Esophagus muscularis mucosa (tissue), 4 donors: Measurements from ENCODE around the gene CCL8. TPM values are rescaled to one million over a fixed set of nuclear protein-coding genes. Genes with fewer than 3 reads are reported as not detected.

Experiments used
- DNase-seq: peaks from one replicate; pipeline ENCODE4 v3.0.0-alpha.2; 2017; ENCODE audit errors: extremely low spot score
- H3K27ac ChIP-seq, 4 donors: fragments of 200-600 bp; sonication (generic); replicated peaks in 1 of 4; 1 replicate in 3 of 4; 2 replicates in 1 of 4; pipeline ENCODE4 v1.5.1; 2016 to 2019; ENCODE audit warnings: mild to moderate bottlenecking in 1 of 4
- H3K27me3 ChIP-seq, 4 donors: fragments of 200-600 bp; sonication (generic); one replicate each; pipeline versions ENCODE4 v1.5.1 to v1.6.0; 2016 to 2019
- H3K36me3 ChIP-seq, 4 donors: fragments of 200-600 bp; sonication (generic); one replicate each; pipeline ENCODE4 v1.5.1; 2016 to 2019
- H3K4me1 ChIP-seq, 4 donors: fragments of 200-600 bp; sonication (generic); one replicate each; pipeline ENCODE4 v1.5.1; 2016 to 2019
- H3K4me3 ChIP-seq, 4 donors: fragments of 200-600 bp; sonication (generic); 1 replicate in 2 of 4; 2 replicates in 2 of 4; pipeline ENCODE4 v1.5.1; 2016 to 2019; ENCODE audit warnings: mild to moderate bottlenecking in 4 of 4, moderate library complexity in 1 of 4
- H3K9me3 ChIP-seq, 4 donors: fragments of 200-600 bp; sonication (generic); 1 replicate in 3 of 4; 2 replicates in 1 of 4; pipeline ENCODE4 v1.5.1; 2016 to 2019
- CTCF ChIP-seq, 3 experiments: fragments of 200-600 bp in 2 of 3; fragments of 450-650 bp in 1 of 3; sonication (generic) in 2 of 3; IDR thresholded peaks; one replicate each; pipeline ENCODE4 v1.5.1; 2017 to 2019; ENCODE audit warnings: antibody characterized with exemption in 3 of 3, mild to moderate bottlenecking in 2 of 3, moderate library complexity in 1 of 3
- EP300 ChIP-seq: sonication (generic); formaldehyde crosslinking; IDR thresholded peaks from one replicate; pipeline ENCODE4 v1.6.1; 2017; ENCODE audit warnings: antibody characterized with exemption
- POLR2A ChIP-seq: fragments of 450-650 bp; IDR thresholded peaks from one replicate; pipeline ENCODE4 v1.6.1; 2017; ENCODE audit warnings: antibody characterized with exemption, moderate library complexity, mild to moderate bottlenecking, low read depth
- POLR2AphosphoS5 ChIP-seq, 2 donors: sonication (generic); formaldehyde crosslinking; IDR thresholded peaks; one replicate each; pipeline ENCODE4 v1.6.1; 2017; ENCODE audit warnings: antibody characterized with exemption in 2 of 2
- WGBS: methylation state at CpG from one replicate; pipeline ENCODE4 v1.1.5; 2018; 5-methylcytosine and 5-hydroxymethylcytosine counted together
- intact Hi-C: fragments of 100-400 bp; cut with DNase I; formaldehyde crosslinking; loops from one replicate; pipeline ENCODE4 v1.15.1; 2023
- total RNA-seq, 4 donors: library from RNA; depleted of rRNA; stranded (reverse); fragments of >200 nt; gene quantifications; one replicate each; pipeline versions ENCODE4 v1.1.0 to v1.2.1, GENCODE V29; 2016

CCL8 gene
- total RNA-seq, 4 donors from 2014 or later, result 2.0 TPM; not detected in 3

- H3K4me1 ChIP-seq, result peaks cover 28 to 53% (median 39%) of the 10 kb centered on the region in 4 donors
- intact Hi-C loops, result no loop called here
- WGBS, result 84% methylated on average over 2 of the region's 2 CpGs
These were observed 15.6 kb upstream of the CCL8 start for GRCh38 chr17:34303606-34304005.

GRCh38 chr17:34305061-34305460 is 14.2 kb upstream of the CCL8 start:
- intact Hi-C loops, result no loop called here
- TF ChIP-seq CTCF (IDR thresholded peaks at IDR 0.05) (no peak), POLR2AphosphoS5 (IDR thresholded peaks at IDR 0.05) (no peak), EP300 (no peak), POLR2A (no peak)
- Histone ChIP-seq H3K36me3 (no peaks in the 10 kb centered on the region), H3K4me1 (peaks cover 28 to 45% (median 36%) of the 10 kb centered on the region in 4 donors), H3K27ac (no peak overlapping the region), H3K4me3 (no peak overlapping the region), H3K27me3 (no peaks in the 10 kb centered on the region), H3K9me3 (no peaks in the 10 kb centered on the region)
- no peak for DNase-seq
- 99% methylated on average over 4 of the region's 4 CpGs for WGBS

More at GRCh38 chr17:34303606-34304005, 15.6 kb upstream of the CCL8 start:
- no peaks in the 10 kb centered on the region for H3K27me3 ChIP-seq
- no peak for DNase-seq
- H3K4me3 ChIP-seq, result no peak overlapping the region
- TF ChIP-seq CTCF (IDR thresholded peaks at IDR 0.05) (no peak), EP300 (no peak), POLR2A (no peak), POLR2AphosphoS5 (IDR thresholded peaks at IDR 0.05) (no peak)
- H3K27ac ChIP-seq, result no peak overlapping the region
- no peaks in the 10 kb centered on the region for H3K9me3 ChIP-seq
- H3K36me3 ChIP-seq, result no peaks in the 10 kb centered on the region

GRCh38 chr17:34305606-34306005 is 13.6 kb upstream of the CCL8 start:
- Histone ChIP-seq H3K4me3 (no peak overlapping the region), H3K9me3 (no peaks in the 10 kb centered on the region), H3K36me3 (no peaks in the 10 kb centered on the region), H3K27ac (no peak overlapping the region), H3K4me1 (peaks cover 26 to 40% (median 30%) of the 10 kb centered on the region in 4 donors), H3K27me3 (no peaks in the 10 kb centered on the region)
- DNase-seq, result peak; percentile 37
- intact Hi-C loops, result loop anchor here (1.0 kb wide), 2 partner anchors 56 to 105 kb away; no protein-coding TSS in a partner anchor
- TF ChIP-seq POLR2AphosphoS5 (IDR thresholded peaks at IDR 0.05) (no peak), POLR2A (no peak), EP300 (no peak), CTCF (IDR thresholded peaks at IDR 0.05) (no peak)

GRCh38 chr17:34306466-34306865 is 12.8 kb upstream of the CCL8 start:
- intact Hi-C loops, result loop anchor here (1.0 kb wide), 2 partner anchors 55 to 106 kb away; no protein-coding TSS in a partner anchor
- peak; percentile 47 to 71 (median 56) for TF ChIP-seq CTCF (IDR thresholded peaks at IDR 0.05)
- TF ChIP-seq EP300, result no peak
- TF ChIP-seq POLR2A, result no peak
- peak in 1 of 2 donors; percentile 15 for TF ChIP-seq POLR2AphosphoS5 (IDR thresholded peaks at IDR 0.05)
- H3K4me1 ChIP-seq, result peaks cover 22 to 31% (median 24%) of the 10 kb centered on the region in 4 donors
- H3K4me3 ChIP-seq, result no peak overlapping the region
- H3K27me3 ChIP-seq, result no peaks in the 10 kb centered on the region
- DNase-seq, result peak; percentile 89
- H3K9me3 ChIP-seq, result no peaks in the 10 kb centered on the region
- no peak overlapping the region for H3K27ac ChIP-seq
- H3K36me3 ChIP-seq, result no peaks in the 10 kb centered on the region
- 80% methylated on average over 3 of the region's 3 CpGs for WGBS

- peak; percentile 55 for DNase-seq
- Histone ChIP-seq H3K27me3 (no peaks in the 10 kb centered on the region), H3K36me3 (no peaks in the 10 kb centered on the region), H3K9me3 (no peaks in the 10 kb centered on the region), H3K4me1 (peaks cover 19 to 26% (median 22%) of the 10 kb centered on the region in 4 donors), H3K4me3 (no peak overlapping the region), H3K27ac (peak overlapping the region in 1 of 4 donors; percentile 6)
- TF ChIP-seq POLR2A (no peak), POLR2AphosphoS5 (IDR thresholded peaks at IDR 0.05) (no peak), EP300 (no peak), CTCF (IDR thresholded peaks at IDR 0.05) (no peak)
- intact Hi-C loops, result no loop called here
- WGBS, result 40% methylated on average over 3 of the region's 3 CpGs
These were observed 12.1 kb upstream of the CCL8 start for GRCh38 chr17:34307110-34307509.
